Spleen (tissue), 11 donors: ENCODE results near the gene APOBEC3G. TPM values are rescaled to one million over a fixed set of nuclear protein-coding genes. Genes with fewer than 3 reads are reported as not detected.
A peak's percentile ranks its signal among the peaks of the same experiment; 100 is the strongest.

ENCODE experiments used
- DNase-seq: peaks from one replicate; pipeline ENCODE4 v3.0.0-alpha.2; 2020
- H3K27ac ChIP-seq, 8 donors: fragments of 200-600 bp; sonication (generic) in 7 of 8; 1 replicate in 4 of 8; 2 replicates in 4 of 8; pipeline versions ENCODE4 v1.5.0 to v1.8.0; 2016 to 2021; ENCODE audit warnings: inconsistent platforms in 4 of 8, mild to moderate bottlenecking in 4 of 8, moderate library complexity in 1 of 8
- H3K27me3 ChIP-seq, 7 donors: fragments of 200-600 bp; sonication (generic) in 6 of 7; replicated peaks in 1 of 7; 1 replicate in 4 of 7; 2 replicates in 3 of 7; pipeline versions ENCODE4 v1.5.0 to v1.8.0; 2016 to 2021; ENCODE audit warnings: inconsistent platforms in 3 of 7, mild to moderate bottlenecking in 1 of 7
- H3K36me3 ChIP-seq, 6 donors: fragments of 200-600 bp; sonication (generic) in 5 of 6; 1 replicate in 4 of 6; 2 replicates in 2 of 6; pipeline versions ENCODE4 v1.5.0 to v1.8.0; 2016 to 2021; ENCODE audit warnings: inconsistent platforms in 2 of 6
- H3K4me1 ChIP-seq, 6 donors: fragments of 200-600 bp; sonication (generic) in 5 of 6; 1 replicate in 3 of 6; 2 replicates in 3 of 6; pipeline versions ENCODE4 v1.5.0 to v1.8.0; 2016 to 2021; ENCODE audit warnings: inconsistent platforms in 3 of 6
- H3K4me3 ChIP-seq, 8 donors: fragments of 200-600 bp; sonication (generic) in 7 of 8; 1 replicate in 4 of 8; 2 replicates in 4 of 8; pipeline versions ENCODE4 v1.5.0 to v1.8.0; 2016 to 2021; ENCODE audit warnings: inconsistent platforms in 4 of 8, mild to moderate bottlenecking in 4 of 8, moderate library complexity in 2 of 8
- H3K9me3 ChIP-seq, 8 donors: fragments of 200-600 bp; sonication (generic) in 7 of 8; 1 replicate in 4 of 8; 2 replicates in 4 of 8; pipeline versions ENCODE4 v1.5.0 to v1.8.0; 2016 to 2021; ENCODE audit warnings: inconsistent platforms in 4 of 8
- CTCF ChIP-seq, 11 experiments: fragments of 200-600 bp in 7 of 11; fragments of 450-650 bp in 4 of 11; sonication (generic) in 4 of 11; IDR thresholded peaks in 8 of 11; conservative IDR thresholded peaks in 3 of 11; 1 replicate in 7 of 11; 2 replicates in 4 of 11; pipeline versions ENCODE4 v1.4.0 to v1.8.0; 2016 to 2021; ENCODE audit warnings: antibody characterized with exemption in 11 of 11, inconsistent platforms in 4 of 11, mild to moderate bottlenecking in 1 of 11
- POLR2A ChIP-seq, 3 donors: fragments of 450-650 bp; IDR thresholded peaks; one replicate each; pipeline ENCODE4 v1.5.1; 2017; ENCODE audit warnings: antibody characterized with exemption in 3 of 3, mild to moderate bottlenecking in 1 of 3
- POLR2AphosphoS5 ChIP-seq, 3 donors: sonication (generic); formaldehyde crosslinking; IDR thresholded peaks; one replicate each; pipeline ENCODE4 v1.5.1; 2017; ENCODE audit warnings: antibody characterized with exemption in 3 of 3
- WGBS, 5 donors: extraction: QIAGEN DNeasy Blood & Tissue Kit in 3 of 5; methylation state at CpG; one replicate each; pipeline versions ENCODE4 v1.1.5 to v1.1.7; 2013 to 2018; 5-methylcytosine and 5-hydroxymethylcytosine counted together
- intact Hi-C: fragments of 100-400 bp; cut with DNase I; formaldehyde crosslinking; loops from one replicate; pipeline ENCODE4 v1.15.0; 2023; ENCODE audit warnings: low total_unique reads
- polyA plus RNA-seq, 3 donors: library from polyadenylated mRNA; stranded (reverse); fragments of 200-250 nt; gene quantifications; one replicate each; pipeline ENCODE4 v1.2.1, GENCODE V29; 2013
- total RNA-seq, 7 donors: library from RNA; depleted of rRNA in 3 of 7; stranded (reverse); fragments of >200 nt in 3 of 7; fragmentation: NEBNext Ultra II Directional in 4 of 7; extraction: Animal tissue kit (Norgen Biotek cat#: 25700) in 4 of 7; gene quantifications; one replicate each; pipeline versions ENCODE4 v1.1.0 to v1.2.1, GENCODE V29; 2016 to 2021
- donor health status: healthy with polysubstance abuse.
- donor health status: DM: no; HTN: no; CAD: no; lungs with moderate emphysema.
- donor health status: DM: no; HTN: no; CAD: no.
- donor health status: Bipolar disorder and iron deficiency.
- donor health status: healthy.
- donor health status: DM: no; HTN: no; CAD: no.
- donor health status: DM: yes; HTN: yes; CAD: no.

APOBEC3G gene
- total and polyA plus RNA-seq, 10 donors, result 44.3 to 72.8 (median 52.0) TPM

DNA sequence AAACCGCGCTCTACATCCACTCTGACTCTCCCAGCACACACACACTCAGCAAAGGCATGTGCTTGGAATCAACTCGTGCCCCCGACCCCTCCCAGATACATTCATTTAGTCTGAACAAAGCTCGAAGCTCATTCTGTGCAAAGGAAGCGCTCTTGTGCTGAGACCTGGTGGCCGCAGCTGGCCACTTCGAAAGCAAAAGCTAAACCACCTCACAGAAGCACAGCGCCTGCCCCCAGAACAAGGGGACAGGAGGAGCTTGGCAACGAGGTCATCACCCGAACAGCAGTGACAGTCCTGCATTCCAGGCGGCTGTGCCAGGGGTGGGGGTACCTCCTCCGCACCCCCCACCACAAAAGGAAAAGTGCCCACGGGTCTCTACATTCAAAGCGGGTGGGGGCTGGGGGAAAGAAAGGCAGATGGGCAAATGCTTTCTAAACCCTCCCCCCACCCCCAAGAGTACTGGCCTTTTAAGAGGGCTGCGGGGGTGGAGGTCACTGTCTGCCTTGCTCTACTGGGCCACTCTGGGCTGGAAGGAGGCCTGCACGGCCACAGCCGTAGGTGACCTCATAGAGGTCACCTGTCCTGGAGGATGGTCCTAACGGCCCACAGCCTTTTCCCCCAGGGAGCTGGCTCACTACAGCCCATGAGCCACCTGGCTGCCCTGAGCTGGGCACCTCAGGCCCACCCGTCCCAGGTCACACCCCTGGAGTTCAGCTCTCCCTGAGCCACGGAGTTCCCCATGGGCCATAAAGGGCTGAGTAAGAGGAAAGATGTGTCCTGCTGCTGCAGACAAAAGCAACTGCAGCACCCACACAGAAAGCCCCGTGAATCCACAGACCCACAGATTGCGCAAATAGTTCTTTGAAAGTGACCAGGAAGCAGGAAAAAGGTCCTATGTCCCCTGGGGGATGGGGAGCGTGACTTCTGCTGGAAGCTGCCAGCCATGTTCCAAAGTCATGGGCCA, 54.1 kb downstream of the APOBEC3G start:
- intact Hi-C loops, result no loop called here
- WGBS, 5 donors, result 65 to 70% (median 66%) methylated on average over 15 to 24 of the region's 24 CpGs
- DNase-seq, result peak; percentile 72
- H3K9me3 ChIP-seq, result no peaks in the 10 kb centered on the region
- H3K4me3 ChIP-seq, result no peak overlapping the region
- no peaks in the 10 kb centered on the region for H3K27me3 ChIP-seq
- H3K4me1 ChIP-seq, result peaks cover 0 to 22% (median 9%) of the 10 kb centered on the region in 6 donors
- peaks cover 0 to 60% (median 24%) of the 10 kb centered on the region in 6 donors for H3K36me3 ChIP-seq
- TF ChIP-seq POLR2A (IDR thresholded peaks at IDR 0.05), result no peak
- peak in 1 of 3 donors; percentile 37 for TF ChIP-seq POLR2AphosphoS5 (IDR thresholded peaks at IDR 0.05)
- H3K27ac ChIP-seq, result peak overlapping the region in 7 of 8 donors; percentile 1 to 60 (median 49)

- Histone ChIP-seq H3K4me1 (peaks cover 0 to 22% (median 9%) of the 10 kb centered on the region in 6 donors), H3K27ac (peak overlapping the region in 1 of 8 donors; percentile 58), H3K36me3 (peaks cover 0 to 71% (median 26%) of the 10 kb centered on the region in 6 donors), H3K27me3 (no peaks in the 10 kb centered on the region), H3K4me3 (no peak overlapping the region), H3K9me3 (no peaks in the 10 kb centered on the region)
- WGBS, 5 donors, result 80 to 90% (median 86%) methylated on average over 6 of the region's 6 CpGs
- intact Hi-C loops, result no loop called here
- TF ChIP-seq POLR2AphosphoS5 (IDR thresholded peaks at IDR 0.05) (no peak), POLR2A (IDR thresholded peaks at IDR 0.05) (no peak), CTCF (IDR thresholded peaks at IDR 0.05 in 8 of 11, conservative IDR thresholded peaks at IDR 0.05 in 3 of 11) (no peak)
- DNase-seq, result peak; percentile 64
Observed at GRCh38 chr22:39132281-39132680, 55.2 kb downstream of the APOBEC3G start.

DNA sequence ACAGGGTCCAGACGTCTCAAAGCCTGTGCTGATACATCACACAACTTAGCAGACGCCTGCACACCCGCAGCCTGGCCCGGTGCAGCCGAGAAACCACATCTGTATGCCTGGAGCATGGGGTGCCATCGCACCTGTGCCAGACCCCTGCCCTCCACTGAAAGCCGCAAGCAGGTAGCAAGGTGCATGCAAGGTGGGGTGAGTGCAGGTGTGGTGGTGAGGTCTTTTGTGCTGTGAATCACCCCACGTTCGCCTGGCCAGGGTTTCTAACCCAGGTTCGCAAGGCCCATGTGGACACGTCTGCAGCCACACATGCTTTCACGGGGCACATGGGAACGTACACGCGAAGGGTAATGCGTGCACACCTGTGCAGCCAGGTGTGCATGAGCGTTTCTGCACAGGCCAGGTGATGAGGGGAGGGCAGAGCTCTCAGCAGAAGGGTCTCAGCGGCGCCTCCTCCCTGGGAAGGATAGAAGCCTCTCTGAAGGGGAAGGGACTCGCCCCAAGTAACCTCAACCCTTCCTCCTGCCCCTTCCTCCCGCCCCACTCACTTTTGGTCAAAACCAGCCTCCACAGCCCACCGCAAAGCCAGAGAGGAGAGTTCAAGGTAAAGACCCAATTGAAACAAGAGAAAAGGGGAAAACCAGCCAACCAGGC, 55.9 kb downstream of the APOBEC3G start:
- peaks cover 0 to 22% (median 9%) of the 10 kb centered on the region in 6 donors for H3K4me1 ChIP-seq
- H3K4me3 ChIP-seq, result no peak overlapping the region
- DNase-seq, result peak; percentile 66
- no peaks in the 10 kb centered on the region for H3K9me3 ChIP-seq
- peak in 2 of 3 donors; percentile 27 to 49 for TF ChIP-seq POLR2AphosphoS5 (IDR thresholded peaks at IDR 0.05)
- TF ChIP-seq CTCF (IDR thresholded peaks at IDR 0.05 in 8 of 11, conservative IDR thresholded peaks at IDR 0.05 in 3 of 11), result no peak
- peaks cover 0 to 78% (median 26%) of the 10 kb centered on the region in 6 donors for H3K36me3 ChIP-seq
- WGBS, 5 donors, result 82 to 95% (median 93%) methylated on average over 18 to 22 of the region's 22 CpGs
- intact Hi-C loops, result no loop called here
- H3K27me3 ChIP-seq, result no peaks in the 10 kb centered on the region
- H3K27ac ChIP-seq, result no peak overlapping the region

- Histone ChIP-seq H3K4me3 (no peak overlapping the region), H3K27me3 (no peaks in the 10 kb centered on the region), H3K4me1 (peaks cover 0 to 22% (median 9%) of the 10 kb centered on the region in 6 donors), H3K27ac (no peak overlapping the region), H3K9me3 (no peaks in the 10 kb centered on the region), H3K36me3 (peaks cover 0 to 86% (median 28%) of the 10 kb centered on the region in 6 donors)
- no peak for DNase-seq
- intact Hi-C loops, result no loop called here
- TF ChIP-seq POLR2AphosphoS5 (IDR thresholded peaks at IDR 0.05) (peak in 1 of 3 donors; percentile 31), POLR2A (IDR thresholded peaks at IDR 0.05) (no peak)
- 90 to 98% (median 93%) methylated on average over 15 to 17 of the region's 17 CpGs for WGBS, 5 donors
Observed at GRCh38 chr22:39133871-39134270, 56.8 kb downstream of the APOBEC3G start.
